ENCODE measurements around the gene ERP44.

ERP44 gene

GRCh38 chr9:99929652-99930051 lies 169.1 kb downstream of the ERP44 start:
- DNase-seq = no peak
